HepG2 (cell line): Measurements from ENCODE around the gene IL32. TPM values are rescaled to one million over a fixed set of nuclear protein-coding genes. Genes with fewer than 3 reads are reported as not detected.
A peak's percentile ranks its signal among the peaks of the same experiment; 100 is the strongest.

Experiments
- CCAR2 ChIP-seq: fragments of 200-400 bp; formaldehyde crosslinking; optimal IDR thresholded peaks from 2 replicates; pipeline ENCODE3; 2018; ENCODE audit warnings: low read depth, mild to moderate bottlenecking, low read length, moderate library complexity
- HNRNPK ChIP-seq: fragments of 200-400 bp; formaldehyde crosslinking; IDR thresholded peaks from 2 replicates; pipeline ENCODE4 v1.6.1; 2018; ENCODE audit warnings: low read length, low read depth, moderate library complexity, mild to moderate bottlenecking; ENCODE audit not compliant: poor library complexity, severe bottlenecking
- HNRNPLL ChIP-seq: fragments of 200-400 bp; formaldehyde crosslinking; IDR thresholded peaks from 2 replicates; pipeline ENCODE4 v1.6.1; 2017; ENCODE audit warnings: mild to moderate bottlenecking, low read depth, low read length; ENCODE audit not compliant: poor library complexity, severe bottlenecking
- HOXA3 ChIP-seq: sonication (generic); formaldehyde crosslinking; IDR thresholded peaks from 2 replicates; pipeline ENCODE4 v1.5.0; 2020; ENCODE audit warnings: missing genetic modification reagents
- KDM2A ChIP-seq: sonication (generic); formaldehyde crosslinking; IDR thresholded peaks from 2 replicates; pipeline ENCODE4 v1.4.0; 2020; ENCODE audit warnings: low read depth, missing genetic modification reagents, borderline replicate concordance
- KLF16 ChIP-seq, 2 experiments: sonication (generic) in 1 of 2; formaldehyde crosslinking in 1 of 2; IDR thresholded peaks; 2 replicates each; pipeline versions ENCODE4 v1.6.1 to v1.8.0; 2016 to 2023; ENCODE audit warnings: missing genetic modification reagents in 2 of 2, missing compliant biosample characterization in 1 of 2
- MEIS1 ChIP-seq: sonication (generic); formaldehyde crosslinking; IDR thresholded peaks from 2 replicates; pipeline ENCODE4 v1.9.0; 2021; ENCODE audit warnings: mild to moderate bottlenecking, missing genetic modification reagents, moderate library complexity, borderline replicate concordance
- MEIS2 ChIP-seq: sonication (generic); formaldehyde crosslinking; IDR thresholded peaks from 2 replicates; pipeline ENCODE4 v1.9.0; 2021; ENCODE audit warnings: mild to moderate bottlenecking, missing genetic modification reagents
- MTF1 ChIP-seq: sonication (generic); formaldehyde crosslinking; IDR thresholded peaks from 2 replicates; pipeline ENCODE4 v1.5.0; 2020; ENCODE audit warnings: missing genetic modification reagents
- MYC ChIP-seq: sonication (generic); formaldehyde crosslinking; IDR thresholded peaks from 2 replicates; pipeline ENCODE4 v1.9.0; 2021; ENCODE audit warnings: missing genetic modification reagents, borderline replicate concordance
- POLR2A ChIP-seq, 2 experiments: IDR thresholded peaks; 2 replicates each; pipeline ENCODE4 v1.6.1; 2011; ENCODE audit warnings: low read depth in 2 of 2, low read length in 2 of 2, mild to moderate bottlenecking in 1 of 2, moderate library complexity in 1 of 2; ENCODE audit not compliant: insufficient read depth in 1 of 2
- PTBP1 ChIP-seq: fragments of 200-400 bp; formaldehyde crosslinking; IDR thresholded peaks from 2 replicates; pipeline ENCODE4 v1.6.1; 2018; ENCODE audit warnings: low read length, low read depth; ENCODE audit not compliant: poor library complexity, severe bottlenecking
- RBM39 ChIP-seq: fragments of 200-400 bp; formaldehyde crosslinking; IDR thresholded peaks from one replicate; pipeline ENCODE4 v1.6.1; 2018; ENCODE audit warnings: antibody characterized with exemption, mild to moderate bottlenecking, low read depth, low read length; ENCODE audit not compliant: poor library complexity, severe bottlenecking
- REL ChIP-seq: sonication (generic); formaldehyde crosslinking; conservative IDR thresholded peaks from 2 replicates; pipeline ENCODE4 v1.8.0; 2022; ENCODE audit warnings: mild to moderate bottlenecking, missing genetic modification reagents, moderate library complexity
- SIN3A ChIP-seq: IDR thresholded peaks from 2 replicates; pipeline ENCODE4 v1.6.1; 2011; ENCODE audit warnings: low read depth, mild to moderate bottlenecking, control low read depth, low read length, borderline replicate concordance
- SKI ChIP-seq: fragments of 450-650 bp; IDR thresholded peaks from one replicate; pipeline ENCODE4 v1.6.1; 2018; ENCODE audit warnings: mild to moderate bottlenecking; ENCODE audit not compliant: partially characterized antibody
- SP4 ChIP-seq: sonication (generic); formaldehyde crosslinking; IDR thresholded peaks from 2 replicates; pipeline ENCODE4 v1.8.1; 2023; ENCODE audit warnings: mild to moderate bottlenecking, missing genetic modification reagents
- SP5 ChIP-seq: IDR thresholded peaks from 2 replicates; pipeline ENCODE4 v1.6.1; 2016; ENCODE audit warnings: low read depth, borderline replicate concordance
- ZNF329 ChIP-seq: sonication (generic); formaldehyde crosslinking; IDR thresholded peaks from 2 replicates; pipeline ENCODE4 v1.9.0; 2021; ENCODE audit warnings: low read depth, mild to moderate bottlenecking, missing genetic modification reagents
- ZNF331 ChIP-seq: sonication (generic); formaldehyde crosslinking; IDR thresholded peaks from 2 replicates; pipeline ENCODE4 v1.4.0; 2020; ENCODE audit warnings: missing genetic modification reagents
- ZNF333 ChIP-seq: sonication (generic); formaldehyde crosslinking; IDR thresholded peaks from 2 replicates; pipeline ENCODE4 v1.4.0; 2020; ENCODE audit warnings: mild to moderate bottlenecking, missing genetic modification reagents, borderline replicate concordance
- ZNF619 ChIP-seq: sonication (generic); formaldehyde crosslinking; IDR thresholded peaks from 2 replicates; pipeline ENCODE4 v1.4.0; 2020; ENCODE audit warnings: mild to moderate bottlenecking, missing genetic modification reagents
- ZNF776 ChIP-seq: sonication (generic); formaldehyde crosslinking; IDR thresholded peaks from 2 replicates; pipeline ENCODE4 v1.4.0; 2020; ENCODE audit warnings: mild to moderate bottlenecking, missing genetic modification reagents
- ZSCAN31 ChIP-seq: sonication (generic); formaldehyde crosslinking; IDR thresholded peaks from 2 replicates; pipeline ENCODE4 v1.5.0; 2020; ENCODE audit warnings: low read depth, mild to moderate bottlenecking, missing genetic modification reagents
- polyA plus RNA-seq, 8 experiments: library from polyadenylated mRNA; depleted of rRNA in 3 of 8; stranded (reverse) in 7 of 8; unstranded in 1 of 8; fragments of >200 nt; fragmentation: Illumina TruSeq in 4 of 8; extraction: Trizol in 4 of 8; gene quantifications; 2 replicates each; pipeline versions ENCODE4 v1.2.1 to v1.2.3, GENCODE V29; 2011 to 2016; ENCODE audit warnings: low read depth in 4 of 8, missing spikeins in 1 of 8, mixed read lengths in 1 of 8; ENCODE audit not compliant: insufficient read depth in 1 of 8
- total RNA-seq, 5 experiments: library from RNA; depleted of rRNA; stranded (reverse); fragments of >200 nt; fragmentation: Illumina TruSeq; extraction: Trizol; gene quantifications; 2 replicates each; pipeline ENCODE4 v1.2.3, GENCODE V29; 2016; ENCODE audit warnings: low read depth in 1 of 5
- TF ChIP-seq, protein P1 (sequence below): sonication (generic); formaldehyde crosslinking; IDR thresholded peaks from 2 replicates; pipeline ENCODE4 v1.4.0; 2020; ENCODE audit warnings: missing genetic modification reagents
- TF ChIP-seq, protein P2 (sequence below): sonication (generic); formaldehyde crosslinking; IDR thresholded peaks from 2 replicates; pipeline ENCODE4 v1.4.0; 2020; ENCODE audit warnings: mild to moderate bottlenecking, missing genetic modification reagents
- TF ChIP-seq, protein P3 (sequence below): sonication (generic); formaldehyde crosslinking; IDR thresholded peaks from 2 replicates; pipeline ENCODE4 v1.8.1; 2023; ENCODE audit warnings: mild to moderate bottlenecking, moderate library complexity, missing genetic modification reagents

The IL32 gene
- total and polyA plus RNA-seq, 2 of the 13 experiments (the other 11 are each of a cell fraction or from before 2014, with no cell fraction given): 115 to 165 TPM

DNA sequence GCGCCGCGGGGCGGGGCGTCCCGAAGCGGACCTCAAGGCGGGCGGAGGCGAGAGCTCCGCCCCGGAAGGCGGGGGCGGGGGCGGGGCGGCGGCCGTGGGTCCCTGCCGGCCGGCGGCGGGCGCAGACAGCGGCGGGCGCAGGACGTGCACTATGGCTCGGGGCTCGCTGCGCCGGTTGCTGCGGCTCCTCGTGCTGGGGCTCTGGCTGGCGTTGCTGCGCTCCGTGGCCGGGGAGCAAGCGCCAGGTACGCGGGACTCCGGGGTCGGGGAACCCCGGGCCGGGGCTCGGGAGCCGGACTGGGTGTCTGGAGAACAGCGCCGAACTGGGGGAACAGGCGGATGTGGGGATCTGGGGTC lies 45.2 kb upstream of the IL32 start, which contains the start of gene TNFRSF12A (continued):
- 0 out of 2 replicates have a peak, but pooled peaks have one; percentile 13 for TF ChIP-seq MTF1 (CRISPR knock-in tag)
- 0 out of 2 replicates have a peak, but pooled peaks have one; percentile 30 for TF ChIP-seq ZNF331 (CRISPR knock-in tag)
- no peak for TF ChIP-seq ZSCAN31
- TF ChIP-seq SP5 (CRISPR knock-in tag): peak; percentile 33; the same call in 1 of the 2 replicates
- TF ChIP-seq KLF16 (CRISPR knock-in tag; IDR thresholded peaks at IDR 0.05): 0 out of 4 replicates have a peak, but pooled peaks of 1 of the 2 experiments have one; percentile 1
- TF ChIP-seq POLR2A (IDR thresholded peaks at IDR 0.05; ENCODE audit: insufficient read depth in 1 of 2, low read depth in 2 of 2, low read length in 2 of 2): peak; percentile 63 to 92; a peak in 3 of 4 replicates
- peak; percentile 58; the same call in 1 of the 2 replicates for TF ChIP-seq ZNF776 (CRISPR knock-in tag)
- TF ChIP-seq HNRNPK: no peak
- TF ChIP-seq MEIS1: 0 out of 2 replicates have a peak, but pooled peaks have one; percentile 3
- peak; percentile 26; the same call in 1 of the 2 replicates for TF ChIP-seq HOXA3 (CRISPR knock-in tag)
- TF ChIP-seq RBM39: peak; percentile 9
- 0 out of 2 replicates have a peak, but pooled peaks have one; percentile 26 for TF ChIP-seq ZNF329 (CRISPR knock-in tag)
- peak; percentile 48; the same call in 1 of the 2 replicates for TF ChIP-seq SIN3A
- TF ChIP-seq, protein P1, sequence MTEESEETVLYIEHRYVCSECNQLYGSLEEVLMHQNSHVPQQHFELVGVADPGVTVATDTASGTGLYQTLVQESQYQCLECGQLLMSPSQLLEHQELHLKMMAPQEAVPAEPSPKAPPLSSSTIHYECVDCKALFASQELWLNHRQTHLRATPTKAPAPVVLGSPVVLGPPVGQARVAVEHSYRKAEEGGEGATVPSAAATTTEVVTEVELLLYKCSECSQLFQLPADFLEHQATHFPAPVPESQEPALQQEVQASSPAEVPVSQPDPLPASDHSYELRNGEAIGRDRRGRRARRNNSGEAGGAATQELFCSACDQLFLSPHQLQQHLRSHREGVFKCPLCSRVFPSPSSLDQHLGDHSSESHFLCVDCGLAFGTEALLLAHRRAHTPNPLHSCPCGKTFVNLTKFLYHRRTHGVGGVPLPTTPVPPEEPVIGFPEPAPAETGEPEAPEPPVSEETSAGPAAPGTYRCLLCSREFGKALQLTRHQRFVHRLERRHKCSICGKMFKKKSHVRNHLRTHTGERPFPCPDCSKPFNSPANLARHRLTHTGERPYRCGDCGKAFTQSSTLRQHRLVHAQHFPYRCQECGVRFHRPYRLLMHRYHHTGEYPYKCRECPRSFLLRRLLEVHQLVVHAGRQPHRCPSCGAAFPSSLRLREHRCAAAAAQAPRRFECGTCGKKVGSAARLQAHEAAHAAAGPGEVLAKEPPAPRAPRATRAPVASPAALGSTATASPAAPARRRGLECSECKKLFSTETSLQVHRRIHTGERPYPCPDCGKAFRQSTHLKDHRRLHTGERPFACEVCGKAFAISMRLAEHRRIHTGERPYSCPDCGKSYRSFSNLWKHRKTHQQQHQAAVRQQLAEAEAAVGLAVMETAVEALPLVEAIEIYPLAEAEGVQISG (CRISPR knock-in tag): peak; percentile 17; the same call in 1 of the 2 replicates
- TF ChIP-seq ZNF619 (CRISPR knock-in tag): peak; percentile 56; the same call in 1 of the 2 replicates
- 0 out of 2 replicates have a peak, but pooled peaks have one; percentile 27 for TF ChIP-seq MYC
- peak; percentile 55; the same call in 1 of the 2 replicates for TF ChIP-seq SP4 (CRISPR knock-in tag)
- peak; percentile 83 for TF ChIP-seq MEIS2 (CRISPR knock-in tag)
- no peak for TF ChIP-seq PTBP1
- peak; percentile 69; the same call in 1 of the 2 replicates for TF ChIP-seq ZNF333 (CRISPR knock-in tag)
- TF ChIP-seq, protein P2, sequence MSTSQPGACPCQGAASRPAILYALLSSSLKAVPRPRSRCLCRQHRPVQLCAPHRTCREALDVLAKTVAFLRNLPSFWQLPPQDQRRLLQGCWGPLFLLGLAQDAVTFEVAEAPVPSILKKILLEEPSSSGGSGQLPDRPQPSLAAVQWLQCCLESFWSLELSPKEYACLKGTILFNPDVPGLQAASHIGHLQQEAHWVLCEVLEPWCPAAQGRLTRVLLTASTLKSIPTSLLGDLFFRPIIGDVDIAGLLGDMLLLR (CRISPR knock-in tag): no peak
- peak; percentile 8; the same call in 1 of the 2 replicates for TF ChIP-seq KDM2A
- TF ChIP-seq HNRNPLL: peak; percentile 77
- TF ChIP-seq CCAR2: no peak
- 0 out of 2 replicates have a peak, but pooled peaks have one; percentile 30 for TF ChIP-seq REL
- TF ChIP-seq, protein P3, sequence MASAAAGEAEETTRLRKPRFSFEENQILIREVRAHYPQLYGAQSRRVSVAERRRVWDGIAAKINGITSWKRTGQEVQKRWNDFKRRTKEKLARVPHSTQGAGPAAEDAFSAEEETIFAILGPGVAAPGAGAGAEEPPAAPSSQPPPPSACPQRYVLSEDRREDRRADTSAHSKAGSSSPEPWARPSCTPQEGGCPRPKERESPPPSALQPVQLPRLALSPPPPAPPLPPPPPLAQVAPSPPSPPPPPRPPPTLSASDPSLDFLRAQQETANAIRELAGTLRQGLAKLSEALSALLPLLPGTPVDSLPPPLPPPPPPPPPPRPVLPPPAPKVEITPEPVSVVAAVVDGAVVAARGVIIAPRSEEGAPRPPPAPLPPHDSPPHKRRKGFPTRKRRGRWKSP (CRISPR knock-in tag): 0 out of 2 replicates have a peak, but pooled peaks have one; percentile 36
- peak; percentile 64 for TF ChIP-seq SKI
